NCI-H524 treated with DMSO at 0.1 percent for 48 hours (cell line): ENCODE results near the gene SIPA1L3.
"Not testable (repeated sequence)": the region's sequence is repeated elsewhere in the genome, so short reads cannot be mapped to it uniquely, and the experiment has no call there.

Source experiments
- DNase-seq: peaks from one replicate; lab custom pipeline; 2025; lab: John Stamatoyannopoulos, UW

SIPA1L3 gene

DNA sequence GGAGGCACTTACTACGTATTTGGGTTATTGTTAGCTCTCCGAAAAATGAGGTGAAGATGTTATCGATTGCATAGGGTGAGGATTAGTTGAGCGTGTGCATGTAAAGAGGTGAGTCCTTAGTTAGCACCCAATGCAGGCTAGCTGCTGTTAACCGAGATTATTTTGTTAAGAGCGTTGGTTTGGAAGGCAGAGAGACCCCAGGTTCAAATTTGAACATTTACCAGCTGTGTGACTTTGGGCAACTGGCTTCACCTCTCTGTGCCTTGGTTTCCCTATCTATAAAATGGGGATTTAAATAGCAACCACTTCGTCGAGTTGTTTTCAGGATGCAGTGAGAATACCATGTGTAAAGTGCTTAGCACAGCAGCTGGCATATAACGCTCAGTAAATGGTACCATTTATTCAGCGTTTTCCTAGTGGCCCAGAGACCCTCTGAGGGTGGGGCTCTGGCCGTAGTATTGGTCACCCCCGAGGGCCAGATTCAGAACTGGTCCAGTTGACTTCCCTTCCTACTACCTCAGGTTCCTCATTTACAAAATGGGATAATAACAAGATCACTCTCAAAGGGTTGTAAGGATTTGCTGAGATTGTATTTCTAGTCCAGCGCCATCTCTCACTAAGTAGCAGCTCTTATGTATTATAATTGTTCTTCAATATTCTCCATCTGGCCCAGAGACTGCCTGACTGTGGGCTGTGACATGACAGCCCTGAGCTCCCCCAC lies 887 bp downstream of the SIPA1L3 start:
- DNase-seq: peak; percentile 85

- DNase-seq: no peak
Observed at GRCh38 chr19:37909661-37910199, 2.7 kb downstream of the SIPA1L3 start.

- no peak for DNase-seq
Observed at GRCh38 chr19:37914908-37915307, 7.9 kb downstream of the SIPA1L3 start.

- no peak for DNase-seq
Observed at GRCh38 chr19:37920591-37921450, 13.8 kb downstream of the SIPA1L3 start.

GRCh38 chr19:37924573-37924972 lies 17.6 kb downstream of the SIPA1L3 start:
- DNase-seq: not testable (repeated sequence)

GRCh38 chr19:37925212-37925611 lies 18.2 kb downstream of the SIPA1L3 start:
- no peak for DNase-seq

DNA sequence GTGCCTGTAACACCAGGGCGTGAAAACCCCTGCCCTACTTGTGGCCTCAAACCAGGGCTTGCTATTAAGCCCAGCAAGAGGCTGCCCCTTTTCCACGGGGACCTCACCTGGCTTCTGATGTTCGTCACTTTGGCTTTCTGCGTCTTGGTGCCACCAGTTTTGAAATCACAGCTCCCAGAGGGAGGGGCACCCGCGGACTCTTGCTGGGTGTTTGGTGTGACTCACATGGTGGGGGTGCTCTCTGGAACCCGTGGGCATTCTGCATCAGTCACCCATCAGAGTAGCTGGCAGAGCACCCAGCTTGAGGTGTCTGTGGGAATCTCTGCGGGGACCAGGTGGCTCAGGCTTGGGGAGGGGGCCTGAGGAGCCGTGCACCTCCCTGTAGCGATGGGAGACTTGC lies 19.2 kb downstream of the SIPA1L3 start:
- no peak for DNase-seq

GRCh38 chr19:37926711-37927110 lies 19.7 kb downstream of the SIPA1L3 start:
- DNase-seq: no peak

GRCh38 chr19:37928527-37929286 lies 21.7 kb downstream of the SIPA1L3 start:
- no peak for DNase-seq

DNA sequence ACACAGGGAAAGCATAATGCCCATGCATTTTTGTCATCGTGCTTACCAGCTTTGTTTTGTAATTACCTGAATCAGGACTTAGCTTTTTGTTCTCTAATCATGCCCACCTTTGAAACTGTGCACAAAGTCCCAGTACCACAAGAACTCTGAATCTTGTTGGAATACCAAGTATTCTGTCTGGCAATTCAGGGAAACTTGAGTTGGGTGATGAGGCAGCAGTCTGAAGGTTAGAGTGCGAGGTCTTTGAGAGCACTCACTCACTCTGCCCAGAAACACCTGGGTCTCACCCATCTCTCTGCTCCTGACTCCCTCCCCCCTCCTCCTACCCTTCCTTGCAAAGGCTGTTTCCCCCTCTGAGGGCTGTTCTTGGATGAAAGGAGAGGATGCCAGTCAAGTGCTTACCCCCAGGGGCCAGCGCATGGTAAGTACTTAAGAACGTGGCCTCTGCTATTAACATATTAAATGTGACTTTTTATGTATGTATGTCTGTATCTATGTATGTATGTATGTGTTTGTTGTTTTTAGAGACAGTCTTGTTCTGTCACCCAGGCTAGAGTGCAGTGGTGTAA lies 22.4 kb downstream of the SIPA1L3 start:
- DNase-seq: peak; percentile 13

DNA sequence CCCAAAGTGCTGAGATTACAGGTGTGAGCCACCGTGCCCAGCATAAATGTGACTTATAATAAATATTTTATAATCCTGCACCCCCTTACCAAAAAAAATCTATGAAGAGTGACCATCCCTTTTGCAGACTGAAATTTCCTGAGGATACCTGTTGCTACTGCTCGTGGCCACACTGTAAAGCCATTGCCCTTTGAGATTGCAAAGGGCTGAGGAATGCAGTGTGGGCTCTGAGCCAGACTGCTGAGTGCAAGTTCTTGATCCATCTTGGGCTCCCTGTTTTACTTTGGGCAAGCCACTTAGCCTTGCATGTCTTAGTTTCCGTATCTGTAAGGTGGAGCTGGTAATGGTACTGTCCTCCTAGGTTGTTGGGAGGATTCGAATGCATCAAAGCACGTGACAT lies 23.4 kb downstream of the SIPA1L3 start:
- no peak for DNase-seq

GRCh38 chr19:37931881-37932655 lies 25.1 kb downstream of the SIPA1L3 start:
- DNase-seq: no peak

DNA sequence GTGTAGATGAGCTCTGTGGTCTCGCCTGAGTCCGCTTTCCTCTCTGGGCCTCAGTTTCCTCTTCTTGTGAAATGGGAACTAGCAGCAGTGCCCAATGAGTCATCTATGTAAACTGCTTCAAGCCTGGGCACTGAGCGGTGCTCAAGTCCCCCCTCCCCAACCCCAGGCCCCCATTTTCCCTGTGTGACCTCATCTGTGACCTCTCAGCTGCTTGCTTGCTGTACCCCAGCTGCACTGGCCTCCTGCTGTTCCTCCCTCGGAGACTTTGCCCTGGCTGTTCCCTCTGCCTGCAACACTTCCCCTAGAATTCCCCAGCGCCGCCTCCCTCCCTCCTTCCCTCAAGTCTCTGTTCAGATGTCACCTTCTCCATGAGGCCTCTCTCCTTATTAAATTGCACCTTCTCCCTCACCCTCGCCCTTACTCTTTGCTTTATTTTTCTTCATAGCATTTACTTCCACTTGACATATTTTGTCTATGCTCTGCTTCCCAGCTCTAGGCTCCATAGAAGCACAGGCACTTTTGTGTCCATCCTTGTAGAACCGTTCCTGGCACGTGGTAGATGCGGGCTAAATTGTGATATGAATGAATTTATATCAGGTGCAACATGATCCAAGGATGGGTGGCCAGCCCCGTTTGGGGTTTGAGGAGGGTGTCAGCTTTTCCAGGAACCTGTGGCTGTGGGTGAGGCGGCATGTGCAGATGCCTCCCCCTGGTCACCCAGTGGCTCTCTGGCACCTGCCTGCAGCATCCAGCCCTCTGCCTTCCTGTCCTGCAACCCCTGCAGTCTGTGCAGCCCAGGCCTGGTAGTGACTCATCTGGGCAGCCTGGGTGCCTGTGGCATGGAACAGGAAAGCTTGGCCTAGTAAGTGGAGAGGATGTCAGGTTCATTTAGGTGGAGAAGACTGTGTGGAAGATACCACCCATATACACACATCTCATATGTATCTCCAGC lies 26.3 kb downstream of the SIPA1L3 start:
- DNase-seq: no peak

DNA sequence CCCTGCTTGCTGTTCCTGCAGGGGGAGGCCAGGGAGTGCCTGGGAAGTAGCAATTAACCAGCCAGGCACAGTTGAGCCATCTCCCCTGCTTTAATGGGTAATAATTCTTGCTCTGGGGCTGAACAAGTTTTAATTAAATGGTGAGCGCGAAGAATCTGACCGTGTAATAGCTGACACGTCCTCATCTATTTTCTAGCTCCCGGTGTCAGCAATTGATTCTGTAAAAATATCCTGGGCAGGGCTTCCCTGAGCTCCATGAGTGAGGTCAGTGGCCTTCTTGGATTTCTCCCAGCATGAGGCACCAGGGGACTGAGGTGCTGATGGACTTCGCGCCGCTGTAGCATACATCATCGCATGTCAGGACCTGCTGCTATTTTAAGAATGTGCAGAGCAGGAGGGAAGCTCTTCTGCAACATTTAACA lies 26.9 kb downstream of the SIPA1L3 start:
- DNase-seq: no peak

DNA sequence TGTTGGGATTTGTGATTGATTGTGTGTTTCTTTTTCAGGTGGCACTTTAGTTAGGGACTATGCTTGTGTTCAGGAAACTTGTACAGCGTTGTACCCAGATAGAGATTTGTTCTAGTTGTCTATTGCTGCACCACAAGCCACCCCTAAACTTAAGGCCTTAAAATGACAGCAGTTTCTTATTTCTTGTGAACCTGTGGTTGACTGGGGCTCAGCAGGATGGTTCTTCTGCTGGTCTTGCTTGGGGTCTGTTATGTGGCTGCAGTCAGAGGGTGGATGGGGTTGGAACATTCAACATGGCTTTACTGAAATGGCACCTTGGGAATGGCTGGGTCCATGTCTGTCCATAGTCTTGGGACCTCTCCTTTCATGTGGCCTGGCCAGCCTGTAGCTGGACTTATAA lies 28.3 kb downstream of the SIPA1L3 start:
- DNase-seq: no peak

DNA sequence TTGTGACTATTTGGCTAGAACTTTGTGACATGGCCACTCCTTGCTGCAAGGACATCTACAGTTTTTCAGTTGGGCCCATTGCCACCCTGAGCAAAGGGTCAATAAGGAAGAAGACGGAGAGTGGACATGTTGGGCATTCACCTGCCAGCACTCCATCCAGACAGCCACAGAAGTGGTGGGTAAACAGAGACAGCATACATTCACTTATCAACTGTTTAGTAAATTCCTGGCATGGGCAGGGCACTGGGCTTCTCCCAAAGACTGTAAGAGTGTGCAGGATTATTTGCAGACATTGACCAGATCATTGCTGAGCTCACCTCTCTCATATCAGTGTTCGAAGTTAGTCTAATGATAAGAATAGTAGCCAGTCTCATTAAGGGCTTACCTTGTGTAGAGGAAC lies 29.2 kb downstream of the SIPA1L3 start:
- no peak for DNase-seq

- DNase-seq: no peak
Observed at GRCh38 chr19:37936886-37937285, 29.9 kb downstream of the SIPA1L3 start.

- no peak for DNase-seq
Observed at GRCh38 chr19:37938353-37938752, 31.3 kb downstream of the SIPA1L3 start.

GRCh38 chr19:37941782-37942515 lies 34.9 kb downstream of the SIPA1L3 start:
- no peak for DNase-seq
